ENCODE data around the gene WDR81.

- TF ChIP-seq CTCF (IDR thresholded peaks at IDR 0.05) (no peak), POLR2A (IDR thresholded peaks at IDR 0.05) (no peak)
Measured at GRCh38 chr17:1758807-1759206, 34.3 kb downstream of the WDR81 start.

Data from testis (tissue), 2 donors.